RPMI8226 (cell line): ENCODE data around the gene EYA3.
A peak's percentile ranks its signal among the peaks of the same experiment; 100 is the strongest.

Experiments
- DNase-seq: peaks from one replicate; pipeline ENCODE4 v3.0.0-alpha.2; 2015

Gene EYA3

DNA sequence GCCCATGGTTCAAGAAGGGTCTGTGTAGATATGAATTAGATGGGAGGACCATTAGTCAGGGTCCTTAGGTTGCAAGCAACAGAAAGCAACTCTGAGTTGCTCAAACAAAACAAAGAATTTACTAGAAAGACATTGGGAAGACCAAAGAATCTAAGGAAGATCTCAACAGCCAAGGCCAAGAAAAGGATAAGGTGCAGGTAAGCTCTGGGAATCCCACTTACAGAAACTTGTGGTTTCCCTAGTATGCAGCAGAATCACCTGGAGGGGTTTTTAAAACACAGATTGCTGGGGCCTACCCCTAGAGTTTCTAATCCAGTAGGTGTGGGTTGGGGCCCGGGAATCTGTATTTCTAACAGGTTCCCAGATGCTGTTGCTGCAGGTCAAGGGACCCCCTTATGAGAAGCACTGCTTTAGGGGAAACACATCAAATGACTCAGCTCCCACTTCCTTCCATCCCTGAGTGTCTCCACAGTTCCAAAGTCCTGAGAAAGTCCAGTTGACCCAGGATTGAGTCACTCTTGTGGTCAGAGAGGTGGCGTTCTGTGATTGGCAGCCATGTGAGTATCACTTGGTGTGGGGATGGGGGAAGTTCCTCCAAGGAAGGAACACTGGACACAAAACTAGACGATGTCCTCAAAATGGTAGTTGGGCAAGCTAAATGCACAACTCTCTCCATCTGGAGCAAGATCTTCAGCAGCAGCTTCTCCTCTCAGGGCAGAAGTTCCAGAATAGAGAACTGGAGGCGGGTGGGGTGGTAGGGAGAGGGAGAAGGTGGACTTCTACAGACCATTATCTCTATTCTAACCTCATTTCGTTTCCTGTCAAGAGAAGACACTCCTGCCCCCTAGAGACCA is 24.2 kb upstream of the EYA3 start:
- DNase-seq = peak; percentile 32

DNA sequence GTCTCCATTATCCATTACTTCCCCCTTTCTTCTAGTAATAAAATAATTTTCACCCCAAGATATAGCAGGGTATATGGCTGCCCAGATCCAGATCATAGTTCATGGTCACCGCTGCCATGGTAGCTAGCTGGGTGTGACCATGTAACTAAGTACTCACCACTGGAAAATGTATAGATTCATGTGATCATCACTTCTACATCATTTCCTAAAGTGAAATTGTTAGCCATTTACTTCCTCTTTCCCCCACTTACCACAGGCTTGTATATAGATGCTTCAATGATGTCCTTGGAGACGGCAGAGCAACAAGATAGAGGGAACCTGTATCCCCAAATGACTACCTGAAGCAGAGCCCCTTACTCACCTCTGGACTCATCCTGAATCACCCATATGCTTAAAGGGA is 22.7 kb upstream of the EYA3 start:
- no peak for DNase-seq

DNA sequence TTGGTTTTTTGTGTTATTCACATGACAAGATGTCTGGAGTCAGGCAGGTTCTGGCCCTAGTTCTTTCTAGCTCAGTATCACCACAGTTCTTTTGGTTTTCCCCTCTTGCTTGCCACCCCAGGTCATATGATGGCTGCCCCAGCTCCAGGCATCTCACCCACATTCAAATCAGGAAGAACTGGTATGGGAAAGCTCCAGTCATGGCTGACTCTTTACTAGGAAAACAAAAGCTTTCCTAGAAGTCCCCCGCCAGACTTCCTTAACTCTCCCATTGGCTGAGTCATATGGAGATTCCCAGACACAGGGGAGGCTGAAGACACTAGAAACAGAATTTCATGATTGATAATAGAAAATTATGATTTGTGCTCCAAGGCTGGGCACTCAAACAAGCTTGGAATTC is 22.1 kb upstream of the EYA3 start:
- DNase-seq = no peak

DNA sequence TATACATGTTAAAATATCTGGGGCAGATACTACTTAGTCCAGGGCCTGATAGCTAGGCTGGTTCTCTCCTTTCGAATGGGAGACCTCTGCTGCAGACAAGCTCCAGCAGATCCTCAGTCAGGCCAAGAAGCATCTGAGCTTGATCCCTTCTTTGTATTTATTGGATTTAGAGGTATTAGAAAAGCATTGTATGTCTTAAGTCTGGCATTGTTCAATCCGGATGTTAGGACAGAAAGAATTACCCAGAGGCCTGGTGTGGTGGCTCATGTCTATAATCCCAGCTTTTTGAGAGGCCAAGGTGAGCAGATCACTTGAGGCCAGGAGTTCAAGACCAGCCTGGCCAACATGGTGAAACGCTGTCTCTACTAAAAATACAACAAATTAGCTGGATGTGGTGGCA is 21.2 kb upstream of the EYA3 start:
- DNase-seq = no peak

DNA sequence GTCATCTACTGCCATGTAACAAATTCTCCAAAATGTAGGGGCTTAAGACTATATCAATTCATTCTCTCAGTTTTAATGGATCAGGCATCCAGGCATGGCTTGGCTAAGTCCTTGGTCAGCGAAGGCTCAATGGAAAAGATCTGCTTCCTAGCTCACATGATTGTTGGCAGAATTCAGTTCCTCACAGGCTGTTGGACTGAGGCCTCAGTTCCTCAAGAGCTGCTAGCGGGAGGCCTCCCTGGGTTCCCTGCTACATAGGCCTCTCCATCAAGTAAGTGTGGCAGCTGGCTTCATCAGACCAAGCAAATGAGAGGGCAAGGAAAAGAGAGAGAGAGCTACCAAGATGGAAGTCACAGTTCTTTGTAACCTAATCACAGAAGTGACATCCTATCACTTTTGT is 19.6 kb upstream of the EYA3 start:
- no peak for DNase-seq

DNA sequence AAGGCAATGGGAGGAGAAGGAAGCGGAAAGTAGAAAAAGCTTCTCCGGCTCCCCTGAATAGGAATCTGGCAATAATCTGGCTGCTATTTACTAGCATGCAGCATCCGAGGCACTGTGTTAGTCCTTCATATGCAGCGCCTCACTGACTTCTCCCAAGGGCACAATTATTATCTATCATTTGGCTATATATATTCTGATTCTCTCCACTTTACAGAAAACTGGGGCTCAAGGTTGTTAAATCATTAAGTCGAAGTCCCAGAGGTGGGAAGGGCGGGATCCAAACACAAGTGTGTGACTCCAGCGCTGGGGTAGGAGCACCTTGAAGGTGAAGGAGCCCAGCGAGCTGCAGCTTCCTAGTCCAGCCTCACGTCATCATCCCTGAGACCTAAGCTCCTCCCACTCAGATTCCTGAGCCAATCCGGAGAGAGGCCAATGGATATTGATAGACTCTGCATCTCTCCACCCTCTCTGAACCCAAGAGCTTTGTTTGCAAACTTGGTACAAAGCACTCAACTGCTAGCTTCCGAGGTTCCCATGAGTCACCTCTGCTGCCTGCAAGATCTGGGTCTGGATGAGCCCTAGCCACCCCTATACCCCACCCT is 16.6 kb upstream of the EYA3 start:
- no peak for DNase-seq

DNA sequence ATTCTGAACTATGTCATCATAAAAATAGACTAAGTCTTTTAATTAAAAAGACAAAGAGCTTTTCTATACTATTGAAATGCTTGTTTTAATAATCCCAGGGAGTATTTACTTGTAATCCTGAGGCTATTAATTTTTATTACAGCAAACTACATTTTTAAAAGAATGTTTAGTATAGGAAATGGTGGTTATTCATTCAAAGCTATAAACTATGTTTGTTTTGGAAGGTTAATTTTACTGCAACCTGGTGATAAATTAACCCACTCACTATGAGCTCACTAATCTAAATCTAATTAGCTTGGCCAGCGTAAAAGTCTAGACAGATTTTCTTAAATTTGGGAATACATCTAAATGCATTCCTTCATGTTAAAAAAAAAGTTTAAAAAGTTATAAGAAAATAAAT is 13.8 kb upstream of the EYA3 start:
- DNase-seq = no peak

DNA sequence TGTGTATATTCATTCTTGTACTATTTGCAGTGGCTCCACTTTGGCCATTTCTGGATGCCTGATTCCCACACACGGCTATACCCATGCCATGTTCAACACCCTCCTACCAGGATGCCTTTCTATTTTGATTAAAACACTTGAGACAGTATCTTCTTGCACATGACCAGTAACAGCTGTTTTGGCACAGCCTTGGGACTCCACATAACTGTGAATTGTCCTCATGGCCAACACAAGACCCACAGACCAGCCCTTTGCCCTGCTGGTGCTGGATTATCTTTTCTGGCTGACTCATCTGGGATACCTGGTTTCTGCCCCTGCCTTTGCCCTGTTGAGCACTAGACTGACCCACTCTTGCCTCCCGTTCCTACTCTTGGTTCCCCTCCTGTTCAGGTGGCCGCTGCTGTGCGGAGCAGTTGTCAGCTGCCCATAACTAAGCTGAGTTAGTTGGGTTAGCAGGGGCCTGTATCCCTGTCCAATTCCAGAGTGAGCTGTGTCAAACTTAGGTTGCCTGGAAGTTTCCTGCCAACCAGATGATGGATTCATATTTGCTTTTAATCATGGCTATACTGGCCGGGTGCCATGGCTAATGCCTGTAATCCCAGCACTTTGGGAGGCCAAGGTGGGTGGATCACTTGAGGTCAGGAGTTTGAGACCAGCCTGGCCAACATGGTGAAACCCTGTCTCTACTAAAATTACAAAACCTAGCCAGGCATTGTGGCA is 10.8 kb upstream of the EYA3 start:
- DNase-seq = no peak

DNA sequence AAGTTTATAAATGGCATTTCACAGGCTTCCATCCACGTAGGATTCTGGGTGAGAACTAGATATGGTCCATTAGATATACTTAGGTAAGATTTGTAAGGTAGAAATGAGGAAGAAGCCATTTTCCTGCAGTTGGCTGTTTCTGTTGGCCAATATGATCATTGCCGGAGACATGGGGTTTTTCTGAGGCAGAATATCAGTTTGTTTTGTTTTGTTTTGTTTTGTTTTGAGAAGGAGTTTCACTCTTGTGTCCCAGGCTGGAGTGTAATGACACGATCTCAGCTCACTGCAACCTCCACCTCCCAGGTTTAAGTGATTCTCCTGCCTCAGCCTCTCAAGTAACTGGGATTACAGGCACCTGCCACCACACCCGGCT is 8.7 kb upstream of the EYA3 start:
- DNase-seq = no peak

DNA sequence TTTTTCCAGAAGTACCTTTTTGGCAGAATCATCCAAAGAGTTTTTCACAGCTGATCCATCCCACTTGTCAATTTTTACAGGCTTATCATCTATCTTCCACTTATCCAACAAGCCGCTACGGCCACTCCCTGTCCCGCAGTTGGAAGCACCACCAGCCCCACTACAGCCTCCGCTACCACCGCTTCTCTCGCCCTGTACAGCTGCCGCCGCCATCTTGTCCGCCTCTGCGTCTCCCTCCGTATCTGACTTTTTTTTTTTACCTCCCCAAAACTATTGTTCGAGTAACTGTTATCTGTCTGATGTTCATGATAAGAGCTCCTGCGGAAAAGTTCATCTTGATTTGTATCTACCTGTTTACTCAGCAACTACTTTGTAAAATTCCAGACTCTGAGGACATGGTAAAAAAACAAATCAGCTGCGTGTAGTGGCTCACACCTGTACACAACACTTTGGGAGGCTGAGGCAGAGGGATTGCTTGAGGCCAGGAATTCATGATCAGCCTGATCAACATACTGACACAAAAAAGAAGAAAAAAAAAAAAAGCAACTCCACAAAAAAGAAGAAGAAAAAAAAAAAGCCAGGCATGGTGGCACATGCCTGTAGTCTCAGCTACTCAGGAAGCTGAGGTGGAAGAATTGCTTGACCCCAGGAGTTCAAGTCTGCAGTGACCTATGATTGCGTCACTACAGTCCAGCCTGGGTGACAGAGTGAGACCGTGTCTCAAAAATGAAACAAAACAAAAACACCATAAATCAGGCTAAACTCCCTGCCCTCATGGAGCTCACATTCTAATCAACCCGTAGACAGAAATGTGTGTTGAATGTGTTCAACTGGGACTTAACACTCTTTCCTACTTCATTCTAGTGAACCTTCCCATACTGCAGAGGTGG is 8.0 kb upstream of the EYA3 start:
- no peak for DNase-seq

DNA sequence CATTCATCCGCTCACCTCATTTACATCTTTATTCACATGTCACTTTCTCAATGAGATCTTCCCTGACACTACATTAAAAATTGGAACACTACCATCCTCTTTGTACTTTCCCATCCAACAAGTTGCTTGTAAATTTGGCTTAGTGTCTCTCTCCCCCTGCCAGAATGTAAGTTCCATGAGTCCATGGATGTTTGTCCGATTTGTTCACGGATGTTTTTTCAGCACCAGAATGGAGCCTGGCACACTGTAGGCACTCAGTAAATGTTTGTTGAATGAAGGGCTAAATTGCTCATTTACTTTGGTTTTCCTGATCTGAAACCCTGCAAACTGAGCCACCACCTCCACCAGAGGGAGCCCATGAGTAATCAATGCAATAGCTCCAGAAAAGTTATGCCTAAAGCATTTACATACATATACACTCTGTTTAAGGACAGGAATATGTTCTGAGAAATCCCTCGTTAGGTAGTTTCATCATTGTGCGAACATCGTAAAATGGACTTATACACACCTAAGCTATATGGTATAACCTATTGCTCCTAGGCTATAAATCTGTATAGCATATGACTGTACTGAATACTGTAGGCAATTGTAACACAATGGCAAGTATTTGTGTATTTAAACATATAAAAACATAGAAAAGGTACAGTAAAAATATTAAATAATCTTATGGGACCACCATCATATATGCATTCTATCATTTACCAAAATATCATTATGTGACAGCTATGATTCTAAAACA is 2.8 kb upstream of the EYA3 start:
- peak; percentile 86 for DNase-seq

DNA sequence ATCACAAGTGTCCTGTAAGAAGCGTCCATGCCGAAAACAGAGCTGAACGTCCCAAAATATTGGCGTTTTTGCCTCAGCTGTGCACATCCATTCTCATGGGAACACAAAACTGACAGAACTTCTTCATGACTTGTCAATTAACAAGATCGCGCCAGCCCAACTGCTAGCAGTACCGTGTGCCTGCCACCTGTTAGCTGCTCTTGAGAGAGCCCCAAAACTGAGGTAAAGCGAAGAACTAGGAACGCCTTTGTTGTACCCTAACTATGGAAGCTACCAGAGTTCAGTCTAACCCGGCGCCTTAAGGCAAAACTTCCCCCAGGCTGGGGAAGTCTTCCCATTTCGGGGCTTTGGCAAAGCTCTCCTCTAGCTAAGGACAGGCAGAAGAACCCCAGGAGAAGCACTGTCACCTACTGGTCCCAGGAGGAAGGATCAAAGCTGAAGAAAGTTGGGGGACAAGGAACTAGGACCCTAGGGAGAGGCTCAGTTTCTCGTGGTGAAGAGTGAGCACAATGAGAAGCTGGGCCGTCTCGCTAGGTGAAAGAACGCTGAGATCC is 719 bp downstream of the EYA3 start:
- DNase-seq = peak; percentile 70

DNA sequence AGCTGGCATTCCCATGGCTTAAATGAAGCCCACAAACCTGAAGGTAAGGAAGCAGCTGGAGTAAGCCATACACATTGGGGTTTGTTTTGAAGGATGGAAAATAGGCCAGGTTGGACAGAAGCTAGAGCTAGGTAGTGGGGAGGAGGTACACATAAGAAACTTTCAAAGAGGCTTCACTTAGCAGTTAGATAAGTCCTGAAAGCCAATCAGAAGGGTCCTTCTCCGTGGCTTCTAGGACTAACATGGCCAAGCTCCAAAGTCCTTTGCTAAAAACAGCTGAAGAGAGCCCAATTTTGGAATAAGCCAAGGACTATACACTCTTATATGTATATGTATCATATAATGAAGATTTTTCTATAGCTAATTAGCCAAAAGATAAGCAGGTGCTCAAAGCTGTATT is 1.8 kb downstream of the EYA3 start:
- DNase-seq = no peak

DNA sequence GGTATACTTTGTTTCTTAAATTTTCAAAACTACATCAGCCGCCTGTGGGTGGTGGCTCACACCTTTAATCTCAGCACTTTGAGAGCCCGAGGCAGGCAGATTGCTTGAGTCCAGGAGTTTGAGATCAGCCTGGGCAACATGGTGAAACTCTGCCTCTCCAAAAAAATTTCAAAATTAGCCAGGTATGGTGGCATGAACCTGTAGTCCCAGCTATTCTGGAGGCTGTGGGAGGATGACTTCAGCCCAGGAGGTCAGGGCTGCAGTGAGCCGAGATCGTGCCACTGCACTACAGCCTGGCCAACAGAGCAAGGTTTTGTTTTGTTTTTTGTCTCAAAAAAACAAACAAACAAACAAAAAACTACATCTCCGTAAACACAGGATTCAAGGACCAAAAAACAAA is 3.3 kb downstream of the EYA3 start:
- no peak for DNase-seq

DNA sequence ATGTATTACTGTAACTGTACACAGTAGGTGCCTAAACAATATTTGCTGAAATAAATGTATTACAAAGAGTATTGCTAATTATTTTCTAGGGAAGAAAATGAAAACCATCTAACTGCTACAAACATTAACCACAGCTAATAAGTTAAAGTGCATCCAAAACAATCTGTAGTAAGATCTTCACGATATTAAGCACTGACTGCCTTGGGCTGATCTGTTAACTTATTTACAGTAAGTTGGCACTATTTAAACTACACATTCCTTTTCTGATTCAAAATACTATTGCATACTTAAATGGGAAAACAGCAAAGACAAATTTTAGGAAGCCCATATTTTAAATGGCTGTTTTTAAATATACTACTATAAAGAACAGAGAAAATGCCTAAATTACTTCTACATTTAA is 4.5 kb downstream of the EYA3 start:
- no peak for DNase-seq

DNA sequence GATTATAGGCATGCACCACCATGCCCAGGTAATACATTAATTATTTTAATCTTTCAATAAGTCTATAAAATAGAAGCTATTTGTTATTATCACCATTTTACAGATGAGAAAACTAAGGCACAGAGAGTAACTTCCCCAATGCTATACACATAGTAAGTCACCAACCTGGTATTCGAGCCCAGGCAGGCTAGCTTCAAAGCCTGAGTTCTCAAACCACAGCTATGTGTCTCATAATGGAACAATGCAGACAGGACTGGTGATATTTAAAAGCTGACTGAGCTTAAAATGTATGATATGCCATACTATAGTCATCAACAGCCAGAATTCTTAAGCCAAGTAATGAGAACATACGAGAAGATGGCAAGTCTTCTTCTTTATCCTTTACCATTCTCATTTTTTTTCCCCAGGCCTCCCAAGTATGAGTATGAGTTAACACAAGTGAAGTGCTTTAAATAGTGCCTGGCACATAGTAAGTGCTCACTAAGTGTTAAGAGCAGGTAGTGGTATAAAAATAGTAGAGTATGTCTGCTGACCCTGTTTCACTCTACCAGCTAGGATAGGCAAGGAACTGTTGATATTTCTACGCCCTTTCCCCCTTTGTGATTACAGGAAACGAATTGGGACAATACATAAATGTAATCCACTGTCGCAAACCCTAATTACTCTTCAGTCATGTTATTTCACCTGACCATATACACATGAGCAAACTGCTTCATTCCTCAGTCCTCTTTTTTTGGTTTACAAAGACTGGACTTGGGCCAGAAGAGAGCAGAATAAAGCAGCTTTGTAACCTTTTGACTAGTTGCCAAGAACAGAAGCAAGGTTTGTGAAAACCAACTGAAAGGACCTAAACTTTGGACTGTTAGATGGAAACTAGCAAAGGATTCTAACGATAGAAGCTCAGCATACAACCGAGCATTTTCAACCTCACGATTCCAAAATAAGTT is 9.5 kb downstream of the EYA3 start:
- DNase-seq = peak; percentile 36

DNA sequence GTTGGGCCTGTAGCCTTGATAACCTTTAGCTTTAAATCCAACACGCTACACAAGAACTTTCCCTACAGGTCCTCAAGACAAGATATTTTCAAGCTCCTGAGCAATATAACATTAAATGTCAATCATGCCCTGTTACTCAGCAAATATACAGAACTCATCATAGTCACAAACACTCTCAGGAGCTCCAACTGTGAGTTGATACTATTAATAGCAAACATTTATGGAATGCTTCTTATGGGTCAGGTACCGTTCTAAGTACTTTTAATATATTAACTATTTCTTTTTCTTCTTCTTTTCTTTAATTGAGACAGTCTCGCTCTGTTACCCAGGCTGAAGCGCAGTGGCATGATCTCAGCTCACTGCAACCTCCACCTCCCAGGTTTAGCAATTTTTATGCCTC is 10.1 kb downstream of the EYA3 start:
- DNase-seq = no peak

DNA sequence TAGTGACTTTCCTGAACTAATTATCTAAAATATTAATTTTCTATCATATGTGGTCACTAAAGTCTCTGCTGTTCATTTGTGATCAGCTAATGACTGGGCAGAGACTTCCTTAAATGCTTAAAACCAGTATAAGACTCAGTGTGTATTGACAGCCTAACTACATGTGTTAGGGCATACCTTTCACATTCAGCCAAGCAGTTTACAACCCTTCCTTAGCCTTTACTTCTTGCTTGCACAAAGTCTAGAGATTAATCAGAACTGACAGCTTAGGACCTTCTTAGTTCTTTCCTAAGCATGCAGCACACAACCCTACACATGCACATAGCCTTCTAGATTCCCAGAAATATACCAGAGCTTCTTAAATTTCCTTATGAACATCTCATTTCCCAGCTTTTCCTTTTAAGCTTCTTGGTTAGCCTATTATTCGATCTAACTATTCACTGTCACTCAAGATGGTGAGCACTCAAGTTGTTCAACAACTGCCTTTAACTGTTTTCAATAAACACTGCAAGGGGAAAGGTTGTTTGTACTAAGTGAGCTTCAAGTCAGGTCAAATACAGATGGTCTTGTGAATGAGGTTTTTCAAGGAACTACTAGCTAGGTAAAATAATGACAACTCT is 13.4 kb downstream of the EYA3 start:
- DNase-seq = no peak

DNA sequence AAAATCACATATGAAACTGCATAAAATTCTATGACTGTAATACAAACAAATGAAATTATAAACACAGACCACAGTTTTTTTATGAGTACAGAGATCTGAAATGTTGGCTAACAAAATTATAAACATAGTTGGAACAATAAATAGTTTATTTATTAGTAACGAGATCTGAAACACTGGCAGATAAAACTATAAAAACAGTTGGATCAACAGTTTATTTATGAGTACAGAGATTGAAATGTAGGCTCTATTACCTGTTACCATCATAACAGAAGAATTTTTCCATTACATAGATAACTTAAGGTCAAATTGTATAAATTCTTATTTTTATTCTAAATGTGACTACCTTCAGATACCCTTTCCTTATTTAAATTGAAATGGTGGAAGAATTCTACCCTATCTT is 14.5 kb downstream of the EYA3 start:
- no peak for DNase-seq

DNA sequence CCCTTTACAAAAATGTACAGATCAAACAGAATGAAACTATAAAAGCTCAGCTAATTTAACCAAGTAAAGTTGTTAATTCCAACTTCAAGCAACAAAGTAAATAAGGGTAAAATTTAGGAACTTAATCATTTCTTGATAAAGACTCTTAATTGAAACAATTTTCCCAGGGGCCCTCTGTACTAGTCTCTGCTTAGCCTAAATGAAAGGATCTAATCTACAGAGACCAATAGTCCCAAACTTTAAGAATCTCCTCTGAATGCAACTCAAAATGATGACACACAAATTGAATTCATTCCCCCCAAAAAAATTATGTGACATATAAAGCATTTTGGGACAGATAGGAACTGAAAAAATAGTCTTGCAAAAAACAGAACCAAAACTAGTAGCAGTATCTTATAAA is 16.6 kb downstream of the EYA3 start:
- no peak for DNase-seq
